ENCODE results near the gene SLC25A22. TPM values are rescaled to one million over a fixed set of nuclear protein-coding genes. Genes with fewer than 3 reads are reported as not detected.
A peak's percentile ranks its signal among the peaks of the same experiment; 100 is the strongest.

SLC25A22 gene
- total and polyA plus RNA-seq, 8 donors = 5.5 to 11.9 (median 9.8) TPM; not detected in 1

DNA sequence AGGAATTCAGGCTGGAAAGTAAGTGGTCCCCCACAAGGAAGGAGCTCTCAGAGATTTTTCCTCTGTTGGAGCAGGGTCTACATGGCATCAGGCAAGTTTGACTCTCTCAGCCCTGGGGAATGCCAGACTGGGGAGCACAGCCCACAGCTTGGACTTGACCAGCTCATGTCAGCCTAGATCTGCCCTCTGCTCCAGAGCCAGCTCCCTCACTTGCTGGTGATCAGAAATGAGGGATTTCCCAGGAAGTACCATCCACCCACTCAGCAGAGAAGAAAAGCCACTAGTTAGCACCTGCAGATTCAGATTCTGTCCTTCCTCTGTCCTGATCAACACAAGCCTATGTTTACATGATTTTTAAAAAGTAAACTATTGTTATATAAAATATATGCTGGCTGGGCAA, 37.8 kb downstream of the SLC25A22 start:
- Histone ChIP-seq H3K4me1 (peaks cover 5 to 30% (median 19%) of the 10 kb centered on the region in 4 donors), H3K4me3 (no peak overlapping the region), H3K36me3 (peaks cover 74 to 98% (median 97%) of the 10 kb centered on the region in 4 donors), H3K27me3 (no peaks in the 10 kb centered on the region), H3K27ac (no peak overlapping the region), H3K9me3 (no peaks in the 10 kb centered on the region)
- no peak for DNase-seq
- intact Hi-C loops (cut with DNase I; ENCODE audit: low total_unique reads) = no loop called here
- TF ChIP-seq CTCF (IDR thresholded peaks at IDR 0.05) = no peak
- TF ChIP-seq POLR2AphosphoS5 (IDR thresholded peaks at IDR 0.05) = no peak
- TF ChIP-seq POLR2A (IDR thresholded peaks at IDR 0.05) = no peak
- no peak for TF ChIP-seq EP300 (IDR thresholded peaks at IDR 0.05)

- WGBS, 5 donors = 59 to 70% (median 70%) methylated on average over 2 of the region's 2 CpGs
- TF ChIP-seq POLR2A (IDR thresholded peaks at IDR 0.05) (no peak), EP300 (IDR thresholded peaks at IDR 0.05) (no peak), POLR2AphosphoS5 (IDR thresholded peaks at IDR 0.05) (no peak), CTCF (IDR thresholded peaks at IDR 0.05) (no peak)
- Histone ChIP-seq H3K9me3 (no peaks in the 10 kb centered on the region), H3K27ac (peak overlapping the region in 2 of 5 donors; percentile 14 to 99), H3K4me3 (peak overlapping the region in 2 of 4 donors; percentile 24 to 90), H3K4me1 (peaks cover 25 to 62% (median 32%) of the 10 kb centered on the region in 4 donors), H3K27me3 (no peaks in the 10 kb centered on the region), H3K36me3 (peaks cover 4 to 25% (median 16%) of the 10 kb centered on the region in 4 donors)
- DNase-seq = no peak
- intact Hi-C loops (cut with DNase I; ENCODE audit: low total_unique reads) = no loop called here
Measured at GRCh38 chr11:749731-750130, 48.4 kb downstream of the SLC25A22 start.

DNA sequence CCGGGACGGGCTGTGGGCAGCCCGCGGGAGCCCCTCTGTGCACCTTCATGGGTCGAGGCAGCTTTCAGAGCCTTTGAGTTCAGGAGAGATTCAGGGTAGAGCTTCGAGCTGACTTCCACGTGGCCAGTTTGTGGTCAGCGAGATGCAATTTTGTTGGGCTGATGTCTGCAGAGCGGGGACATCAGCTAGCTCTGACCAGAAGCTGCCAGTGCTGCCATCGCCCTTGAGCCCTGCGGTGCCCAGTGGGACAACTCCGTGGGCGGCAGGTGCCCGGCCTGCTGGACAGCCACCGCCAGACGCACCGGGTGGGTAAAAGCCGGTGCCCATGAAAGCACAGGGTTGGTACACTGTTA, 50.1 kb downstream of the SLC25A22 start:
- WGBS, 5 donors = 0 to 11% (median 1%) methylated on average over 2 to 18 of the region's 18 CpGs
- no peaks in the 10 kb centered on the region for H3K9me3 ChIP-seq
- H3K36me3 ChIP-seq = peaks cover 4 to 14% (median 13%) of the 10 kb centered on the region in 4 donors
- peaks cover 25 to 53% (median 32%) of the 10 kb centered on the region in 4 donors for H3K4me1 ChIP-seq
- intact Hi-C loops (cut with DNase I; ENCODE audit: low total_unique reads) = no loop called here
- H3K4me3 ChIP-seq = peak overlapping the region; percentile 90 to 100 (median 96)
- TF ChIP-seq POLR2AphosphoS5 (IDR thresholded peaks at IDR 0.05) (no peak), CTCF (IDR thresholded peaks at IDR 0.05) (no peak), EP300 (IDR thresholded peaks at IDR 0.05) (no peak), POLR2A (IDR thresholded peaks at IDR 0.05) (no peak)
- no peaks in the 10 kb centered on the region for H3K27me3 ChIP-seq
- H3K27ac ChIP-seq = peak overlapping the region; percentile 93 to 99 (median 96)
- DNase-seq = peak in 1 of 2 donors; percentile 36

DNA sequence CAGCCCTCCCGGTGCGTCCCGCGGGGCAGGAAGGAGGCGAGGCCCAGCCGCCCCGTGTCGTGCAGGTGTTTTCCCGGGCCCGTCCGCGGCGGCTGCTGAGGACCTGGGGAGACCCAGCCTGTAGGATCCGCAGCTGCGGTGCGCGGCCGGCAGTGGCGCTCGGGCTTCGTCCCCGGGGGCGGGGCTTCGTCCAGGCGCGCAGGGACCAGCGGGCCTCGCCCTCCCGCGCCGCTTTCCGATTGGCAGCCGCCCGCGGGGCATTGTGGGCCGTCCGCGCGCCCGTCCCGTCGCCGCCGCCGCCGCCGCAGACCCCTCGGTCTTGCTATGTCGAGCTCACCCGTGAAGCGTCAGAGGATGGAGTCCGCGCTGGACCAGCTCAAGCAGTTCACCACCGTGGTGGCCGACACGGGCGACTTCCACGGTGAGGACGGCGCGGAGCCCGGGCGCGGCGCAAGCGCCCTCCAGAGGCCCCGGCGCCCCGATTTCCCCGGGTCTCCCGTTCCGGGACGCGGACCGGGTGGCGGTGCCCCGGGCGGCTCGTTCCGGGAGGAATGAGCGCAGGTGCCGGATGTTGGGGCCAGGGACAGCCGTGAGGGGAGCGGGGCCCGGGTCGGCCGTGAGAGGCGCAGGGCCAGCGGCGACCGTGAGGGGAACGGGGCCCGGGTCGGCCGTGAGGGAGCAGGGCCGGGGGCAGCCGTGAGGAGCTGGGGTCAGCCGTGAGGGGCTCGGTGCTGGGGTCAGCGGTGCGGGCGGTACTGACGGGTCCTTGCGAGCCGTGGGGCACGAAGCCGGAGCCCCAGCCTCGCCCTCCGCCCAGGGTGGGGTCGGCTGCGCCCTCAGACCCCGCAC, 50.7 kb downstream of the SLC25A22 start, which contains the start of gene TALDO1:
TSS of gene TALDO1 (plus strand) at position 307 of the 849 bp plus-strand sequence. CDS start at position 325, 18 bp downstream.
- intact Hi-C loops (cut with DNase I; ENCODE audit: low total_unique reads) = no loop called here
- H3K36me3 ChIP-seq = peaks cover 2 to 8% (median 7%) of the 10 kb centered on the region in 4 donors
- TF ChIP-seq EP300 (IDR thresholded peaks at IDR 0.05) = no peak
- peak in 1 of 7 experiments; percentile 13 for TF ChIP-seq CTCF (IDR thresholded peaks at IDR 0.05)
- peak; percentile 19 to 83 (median 83) for TF ChIP-seq POLR2AphosphoS5 (IDR thresholded peaks at IDR 0.05)
- TF ChIP-seq POLR2A (IDR thresholded peaks at IDR 0.05) = no peak
- peak within 1 kb of the TSS; percentile 93 to 99 (median 96) for H3K27ac ChIP-seq
- no peaks in the 10 kb centered on the region for H3K9me3 ChIP-seq
- H3K4me3 ChIP-seq = peak within 1 kb of the TSS; percentile 90 to 100 (median 96)
- 0 to 1% (median 0%) methylated on average over 6 to 112 of the region's 112 CpGs for WGBS, 5 donors
- no peaks in the 10 kb centered on the region for H3K27me3 ChIP-seq
- H3K4me1 ChIP-seq = peaks cover 25 to 53% (median 32%) of the 10 kb centered on the region in 4 donors
- DNase-seq = peak; percentile 95 to 97
